Tibial nerve (tissue), 4 donors: ENCODE results near the gene PLEKHG4B.
"Not testable (repeated sequence)": the region's sequence is repeated elsewhere in the genome, so short reads cannot be mapped to it uniquely, and the experiment has no call there.

Source experiments
- CTCF ChIP-seq, 5 experiments: fragments of 200-600 bp in 3 of 5; fragments of 450-650 bp in 2 of 5; sonication (generic) in 3 of 5; IDR thresholded peaks; one replicate each; pipeline ENCODE4 v1.5.1; 2016 to 2019; ENCODE audit warnings: antibody characterized with exemption in 5 of 5, mild to moderate bottlenecking in 3 of 5, moderate library complexity in 2 of 5
- EP300 ChIP-seq, 2 donors: sonication (generic); formaldehyde crosslinking; IDR thresholded peaks; one replicate each; pipeline ENCODE4 v1.6.1; 2017; ENCODE audit warnings: antibody characterized with exemption in 2 of 2, mild to moderate bottlenecking in 1 of 2
- POLR2A ChIP-seq, 2 donors: fragments of 450-650 bp; IDR thresholded peaks; one replicate each; pipeline ENCODE4 v1.6.1; 2017; ENCODE audit warnings: antibody characterized with exemption in 2 of 2, mild to moderate bottlenecking in 2 of 2, moderate library complexity in 2 of 2

- TF ChIP-seq CTCF, EP300, POLR2A (IDR thresholded peaks at IDR 0.05): not testable (repeated sequence)
Measured at GRCh38 chr5:227375-227774, 135.4 kb downstream of the PLEKHG4B start.
